Measurements from ENCODE around the gene PBLD. TPM values are rescaled to one million over a fixed set of nuclear protein-coding genes. Genes with fewer than 3 reads are reported as not detected.
"Not testable (repeated sequence)": the region's sequence is repeated elsewhere in the genome, so short reads cannot be mapped to it uniquely, and the experiment has no call there.

Gene PBLD
- total and polyA plus RNA-seq, 5 donors from 2014 or later: 0.85 to 1.5 (median 1.2) TPM

- Mint-ChIP-seq H3K27ac (no peak overlapping the region), H3K4me3 (no peak overlapping the region), H3K27me3 (no peaks in the 10 kb centered on the region), H3K36me3 (no peaks in the 10 kb centered on the region), H3K9me3 (peaks cover 0 to 1% (median 0%) of the 10 kb centered on the region in 7 donors), H3K4me1 (no peaks in the 10 kb centered on the region)
- DNase-seq (no peak), ATAC-seq (ENCODE audit: low read depth in 2 of 2) (no peak)
- Histone ChIP-seq H3K27ac (ENCODE audit: insufficient read depth, low read length, poor library complexity, severe bottlenecking) (no peak overlapping the region), H3K9me3 (ENCODE audit: control insufficient read depth in 2 of 2, low read length in 2 of 2) (no peaks in the 10 kb centered on the region), H3K36me3 (ENCODE audit: control insufficient read depth, insufficient read depth, low read length) (no peaks in the 10 kb centered on the region), H3K4me3 (ENCODE audit: low read depth, low read length) (no peak overlapping the region), H3K4me1 (ENCODE audit: control insufficient read depth, insufficient read depth, low read length, poor library complexity, severe bottlenecking) (no peaks in the 10 kb centered on the region), H3K27me3 (ENCODE audit: control insufficient read depth, insufficient read depth, low read length) (no peaks in the 10 kb centered on the region)
Measured at GRCh38 chr10:68290736-68291135, 42.0 kb downstream of the PBLD start.

- Histone ChIP-seq H3K9me3 (ENCODE audit: control insufficient read depth in 2 of 2, low read length in 2 of 2) (no peaks in the 10 kb centered on the region), H3K4me1 (ENCODE audit: control insufficient read depth, insufficient read depth, low read length, poor library complexity, severe bottlenecking) (no peaks in the 10 kb centered on the region), H3K27me3 (ENCODE audit: control insufficient read depth, insufficient read depth, low read length) (no peaks in the 10 kb centered on the region), H3K27ac (ENCODE audit: insufficient read depth, low read length, poor library complexity, severe bottlenecking) (no peak overlapping the region), H3K4me3 (ENCODE audit: low read depth, low read length) (no peak overlapping the region), H3K36me3 (ENCODE audit: control insufficient read depth, insufficient read depth, low read length) (no peaks in the 10 kb centered on the region)
- Mint-ChIP-seq H3K9me3 (peaks cover 0 to 1% (median 0%) of the 10 kb centered on the region in 7 donors), H3K4me3 (no peak overlapping the region), H3K27me3 (no peaks in the 10 kb centered on the region), H3K4me1 (no peaks in the 10 kb centered on the region), H3K27ac (no peak overlapping the region), H3K36me3 (no peaks in the 10 kb centered on the region)
- DNase-seq: no peak
- ATAC-seq (ENCODE audit: low read depth in 2 of 2): no peak
Measured at GRCh38 chr10:68288717-68289116, 44.0 kb downstream of the PBLD start.

GRCh38 chr10:68284062-68285001 is 48.4 kb downstream of the PBLD start:
- H3K4me1 Mint-ChIP-seq: no peaks in the 10 kb centered on the region
- no peak for ATAC-seq (ENCODE audit: low read depth in 2 of 2)

GRCh38 chr10:68280758-68281157 is 52.0 kb downstream of the PBLD start:
- Mint-ChIP-seq H3K27ac (no peak overlapping the region), H3K4me3 (no peak overlapping the region)
- no peak for ATAC-seq (ENCODE audit: low read depth in 2 of 2)

More at GRCh38 chr10:68284062-68285001, 48.4 kb downstream of the PBLD start:
- Mint-ChIP-seq H3K9me3 (peaks cover 0 to 2% (median 0%) of the 10 kb centered on the region in 7 donors), H3K36me3 (no peaks in the 10 kb centered on the region), H3K27ac (no peak overlapping the region), H3K27me3 (no peaks in the 10 kb centered on the region), H3K4me3 (no peak overlapping the region)
- DNase-seq: no peak
- Histone ChIP-seq H3K36me3 (ENCODE audit: control insufficient read depth, insufficient read depth, low read length) (no peaks in the 10 kb centered on the region), H3K4me1 (ENCODE audit: control insufficient read depth, insufficient read depth, low read length, poor library complexity, severe bottlenecking) (no peaks in the 10 kb centered on the region), H3K27me3 (ENCODE audit: control insufficient read depth, insufficient read depth, low read length) (no peaks in the 10 kb centered on the region), H3K9me3 (ENCODE audit: control insufficient read depth in 2 of 2, low read length in 2 of 2) (no peaks in the 10 kb centered on the region), H3K27ac (ENCODE audit: insufficient read depth, low read length, poor library complexity, severe bottlenecking) (no peak overlapping the region), H3K4me3 (ENCODE audit: low read depth, low read length) (no peak overlapping the region)

GRCh38 chr10:68278906-68279753 is 53.6 kb downstream of the PBLD start:
- H3K4me1 Mint-ChIP-seq; H3K27me3 Mint-ChIP-seq; ATAC-seq (ENCODE audit: low read depth in 2 of 2); H3K4me3 ChIP-seq (ENCODE audit: low read depth, low read length); H3K27me3 ChIP-seq (ENCODE audit: control insufficient read depth, insufficient read depth, low read length); H3K36me3 Mint-ChIP-seq; H3K4me1 ChIP-seq (ENCODE audit: control insufficient read depth, insufficient read depth, low read length, poor library complexity, severe bottlenecking); H3K4me3 Mint-ChIP-seq; DNase-seq; H3K27ac Mint-ChIP-seq; H3K36me3 ChIP-seq (ENCODE audit: control insufficient read depth, insufficient read depth, low read length); H3K27ac ChIP-seq (ENCODE audit: insufficient read depth, low read length, poor library complexity, severe bottlenecking): not testable (repeated sequence)
- H3K9me3 Mint-ChIP-seq: peaks cover 0 to 19% (median 5%) of the 10 kb centered on the region in 7 donors
- H3K9me3 ChIP-seq (ENCODE audit: control insufficient read depth in 2 of 2, low read length in 2 of 2): peaks cover 0 to 10% of the 10 kb centered on the region in 2 experiments

More at GRCh38 chr10:68280758-68281157, 52.0 kb downstream of the PBLD start:
- Histone ChIP-seq H3K27me3 (ENCODE audit: control insufficient read depth, insufficient read depth, low read length) (no peaks in the 10 kb centered on the region), H3K4me3 (ENCODE audit: low read depth, low read length) (no peak overlapping the region), H3K36me3 (ENCODE audit: control insufficient read depth, insufficient read depth, low read length) (no peaks in the 10 kb centered on the region), H3K9me3 (ENCODE audit: control insufficient read depth in 2 of 2, low read length in 2 of 2) (peaks cover 0 to 10% of the 10 kb centered on the region in 2 experiments), H3K4me1 (ENCODE audit: control insufficient read depth, insufficient read depth, low read length, poor library complexity, severe bottlenecking) (no peaks in the 10 kb centered on the region), H3K27ac (ENCODE audit: insufficient read depth, low read length, poor library complexity, severe bottlenecking) (no peak overlapping the region)
- Mint-ChIP-seq H3K4me1 (no peaks in the 10 kb centered on the region), H3K9me3 (peaks cover 0 to 19% (median 5%) of the 10 kb centered on the region in 7 donors), H3K36me3 (peaks cover 3% of the 10 kb centered on the region), H3K27me3 (no peaks in the 10 kb centered on the region)
- DNase-seq: no peak

GRCh38 chr10:68277814-68278213 is 54.9 kb downstream of the PBLD start:
- H3K27me3 Mint-ChIP-seq; DNase-seq; H3K27me3 ChIP-seq (ENCODE audit: control insufficient read depth, insufficient read depth, low read length); H3K4me1 Mint-ChIP-seq; H3K27ac ChIP-seq (ENCODE audit: insufficient read depth, low read length, poor library complexity, severe bottlenecking); H3K36me3 Mint-ChIP-seq; ATAC-seq (ENCODE audit: low read depth in 2 of 2); H3K27ac Mint-ChIP-seq; H3K4me3 ChIP-seq (ENCODE audit: low read depth, low read length); H3K4me1 ChIP-seq (ENCODE audit: control insufficient read depth, insufficient read depth, low read length, poor library complexity, severe bottlenecking); H3K36me3 ChIP-seq (ENCODE audit: control insufficient read depth, insufficient read depth, low read length); H3K4me3 Mint-ChIP-seq: not testable (repeated sequence)
- peaks cover 0 to 19% (median 5%) of the 10 kb centered on the region in 7 donors for H3K9me3 Mint-ChIP-seq
- H3K9me3 ChIP-seq (ENCODE audit: control insufficient read depth in 2 of 2, low read length in 2 of 2): peaks cover 0 to 10% of the 10 kb centered on the region in 2 experiments

- Mint-ChIP-seq H3K9me3 (peaks cover 0 to 19% (median 5%) of the 10 kb centered on the region in 7 donors), H3K27me3 (peaks cover 4% of the 10 kb centered on the region), H3K27ac (no peak overlapping the region), H3K4me1 (no peaks in the 10 kb centered on the region), H3K4me3 (no peak overlapping the region), H3K36me3 (peaks cover 3% of the 10 kb centered on the region)
- Histone ChIP-seq H3K36me3 (ENCODE audit: control insufficient read depth, insufficient read depth, low read length) (no peaks in the 10 kb centered on the region), H3K4me3 (ENCODE audit: low read depth, low read length) (no peak overlapping the region), H3K4me1 (ENCODE audit: control insufficient read depth, insufficient read depth, low read length, poor library complexity, severe bottlenecking) (no peaks in the 10 kb centered on the region), H3K9me3 (ENCODE audit: control insufficient read depth in 2 of 2, low read length in 2 of 2) (peaks cover 0 to 10% of the 10 kb centered on the region in 2 experiments), H3K27me3 (ENCODE audit: control insufficient read depth, insufficient read depth, low read length) (no peaks in the 10 kb centered on the region), H3K27ac (ENCODE audit: insufficient read depth, low read length, poor library complexity, severe bottlenecking) (no peak overlapping the region)
- DNase-seq (no peak), ATAC-seq (ENCODE audit: low read depth in 2 of 2) (no peak)
Measured at GRCh38 chr10:68276224-68276623, 56.5 kb downstream of the PBLD start.

Data from CD4-positive, CD25-positive, alpha-beta regulatory T cell (primary cell).